ENCODE measurements around the gene GMDS.

DNA sequence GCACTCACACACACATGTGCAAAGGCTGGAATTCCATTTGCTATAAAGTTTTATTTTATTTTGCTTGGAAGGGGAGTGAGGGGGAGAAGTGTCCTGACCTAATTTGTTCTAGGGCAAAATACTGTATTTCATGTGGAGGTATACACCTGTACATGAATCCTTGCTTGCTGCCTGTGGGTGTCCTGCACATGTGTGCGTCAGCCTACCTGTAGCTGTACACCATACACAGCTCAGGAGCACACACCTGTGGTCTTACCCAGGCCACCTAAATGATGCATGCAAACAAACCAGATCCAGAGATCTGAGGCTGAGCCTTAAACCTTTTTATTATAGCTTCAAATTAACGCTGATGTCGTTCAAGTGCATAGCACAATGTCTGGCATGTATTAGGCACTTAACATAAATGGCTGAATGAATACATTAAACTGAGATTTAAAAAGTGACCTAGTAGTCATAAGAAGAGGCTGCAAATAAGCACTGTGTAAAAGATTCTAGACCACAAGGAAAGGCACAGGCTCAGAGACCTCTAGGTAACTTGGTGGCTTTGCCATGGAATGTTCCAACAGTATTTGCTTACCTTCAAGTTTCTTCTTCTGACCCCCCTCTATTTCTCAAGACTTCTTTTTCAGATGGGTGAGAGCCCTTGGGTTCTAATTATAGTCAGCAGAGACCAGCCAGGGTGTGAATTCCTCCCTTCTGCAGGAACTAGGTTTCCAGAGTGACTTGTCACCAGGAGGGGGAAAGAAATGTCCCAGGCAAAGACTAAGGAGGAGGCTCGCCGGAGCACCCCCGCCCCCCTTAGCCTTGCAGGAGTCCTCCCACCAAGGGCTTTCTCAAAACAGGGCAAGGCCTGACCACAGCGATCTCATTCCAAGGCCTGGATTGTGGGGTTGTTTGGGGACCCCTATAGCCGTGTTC is 622.3 kb downstream of the GMDS start:
- TF ChIP-seq, protein P1, sequence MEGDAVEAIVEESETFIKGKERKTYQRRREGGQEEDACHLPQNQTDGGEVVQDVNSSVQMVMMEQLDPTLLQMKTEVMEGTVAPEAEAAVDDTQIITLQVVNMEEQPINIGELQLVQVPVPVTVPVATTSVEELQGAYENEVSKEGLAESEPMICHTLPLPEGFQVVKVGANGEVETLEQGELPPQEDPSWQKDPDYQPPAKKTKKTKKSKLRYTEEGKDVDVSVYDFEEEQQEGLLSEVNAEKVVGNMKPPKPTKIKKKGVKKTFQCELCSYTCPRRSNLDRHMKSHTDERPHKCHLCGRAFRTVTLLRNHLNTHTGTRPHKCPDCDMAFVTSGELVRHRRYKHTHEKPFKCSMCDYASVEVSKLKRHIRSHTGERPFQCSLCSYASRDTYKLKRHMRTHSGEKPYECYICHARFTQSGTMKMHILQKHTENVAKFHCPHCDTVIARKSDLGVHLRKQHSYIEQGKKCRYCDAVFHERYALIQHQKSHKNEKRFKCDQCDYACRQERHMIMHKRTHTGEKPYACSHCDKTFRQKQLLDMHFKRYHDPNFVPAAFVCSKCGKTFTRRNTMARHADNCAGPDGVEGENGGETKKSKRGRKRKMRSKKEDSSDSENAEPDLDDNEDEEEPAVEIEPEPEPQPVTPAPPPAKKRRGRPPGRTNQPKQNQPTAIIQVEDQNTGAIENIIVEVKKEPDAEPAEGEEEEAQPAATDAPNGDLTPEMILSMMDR (IDR thresholded peaks at IDR 0.05; ENCODE audit: borderline replicate concordance, extremely low read depth, low read length, poor library complexity, severe bottlenecking), result no peak
- TF ChIP-seq EZH2 (IDR thresholded peaks at IDR 0.05; ENCODE audit: borderline replicate concordance, low read depth, low read length, severe bottlenecking), result no peak

Data from DND-41 (cell line).